ENCODE measurements around the gene SRGAP3.

The SRGAP3 gene

GRCh38 chr3:9247361-9247940, 2.0 kb downstream of the SRGAP3 start:
- Histone ChIP-seq H3K27me3 (ENCODE audit: low read depth) (no peaks in the 10 kb centered on the region), H3K4me3 (peak overlapping the region; percentile 46; the same call in 1 of the 2 replicates), H3K9me3 (no peaks in the 10 kb centered on the region), H3K4me1 (peaks cover 3% of the 10 kb centered on the region), H3K36me3 (replicated peaks) (no peaks in the 10 kb centered on the region)
- DNase-seq (ENCODE audit: low spot score in 2 of 2): no peak
- in situ Hi-C loops (cut with MboI; ENCODE audit: low sequenced_read_pairs): no loop called here

- Histone ChIP-seq H3K9me3 (no peaks in the 10 kb centered on the region), H3K4me1 (peaks cover 3% of the 10 kb centered on the region), H3K27me3 (ENCODE audit: low read depth) (no peaks in the 10 kb centered on the region), H3K36me3 (replicated peaks) (no peaks in the 10 kb centered on the region), H3K4me3 (no peak overlapping the region)
- in situ Hi-C loops (cut with MboI; ENCODE audit: low sequenced_read_pairs): no loop called here
- peak; percentile 20 to 61 for DNase-seq (ENCODE audit: low spot score in 2 of 2)
Measured at GRCh38 chr3:9246189-9246588, 3.3 kb downstream of the SRGAP3 start.

DNA sequence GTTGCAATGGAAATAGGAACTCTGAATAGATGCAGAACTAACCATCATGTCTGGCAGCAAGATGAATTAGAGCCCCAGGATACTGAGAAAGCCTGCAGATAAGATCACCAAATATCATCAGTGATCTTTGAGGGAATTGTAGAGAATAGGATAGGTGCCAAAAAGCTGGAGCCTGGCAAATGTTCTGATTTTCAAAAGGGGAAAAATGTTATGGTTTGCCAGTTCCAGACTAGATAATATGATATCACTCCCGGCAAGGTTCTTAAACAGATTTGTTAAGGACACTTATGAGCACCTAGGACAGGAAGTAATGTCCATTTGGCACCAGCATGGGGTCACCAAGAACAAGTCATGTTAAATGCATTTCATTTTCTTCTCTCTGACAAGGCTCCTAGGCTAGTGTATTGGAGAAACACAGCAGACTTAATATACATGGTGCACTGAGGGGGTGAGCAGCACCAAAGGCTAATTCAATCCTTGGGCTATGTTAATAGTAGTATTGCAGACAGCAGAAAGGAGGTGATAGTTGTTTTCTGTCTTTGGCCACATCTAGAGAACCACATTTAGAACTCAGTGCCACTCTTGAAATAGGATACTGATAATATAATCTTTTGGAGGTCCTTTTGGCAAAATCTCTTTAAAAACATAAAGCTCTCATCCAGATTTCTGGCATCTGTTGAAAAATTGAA, 4.8 kb downstream of the SRGAP3 start:
- in situ Hi-C loops (cut with MboI; ENCODE audit: low sequenced_read_pairs): no loop called here

GRCh38 chr3:9241956-9242355, 7.5 kb downstream of the SRGAP3 start:
- DNase-seq (ENCODE audit: low spot score in 2 of 2): no peak
- in situ Hi-C loops (cut with MboI; ENCODE audit: low sequenced_read_pairs): no loop called here
- H3K27me3 ChIP-seq (ENCODE audit: low read depth): no peaks in the 10 kb centered on the region
- H3K9me3 ChIP-seq: no peaks in the 10 kb centered on the region
- H3K4me3 ChIP-seq: no peak overlapping the region
- no peaks in the 10 kb centered on the region for H3K36me3 ChIP-seq (replicated peaks)
- H3K4me1 ChIP-seq: no peaks in the 10 kb centered on the region

More for the DNA sequence above, 4.8 kb downstream of the SRGAP3 start:
- DNase-seq (ENCODE audit: low spot score in 2 of 2): no peak
- no peak overlapping the region for H3K4me3 ChIP-seq
- peaks cover under 1% of the 10 kb centered on the region for H3K4me1 ChIP-seq
- H3K9me3 ChIP-seq: no peaks in the 10 kb centered on the region
- no peaks in the 10 kb centered on the region for H3K36me3 ChIP-seq (replicated peaks)
- H3K27me3 ChIP-seq (ENCODE audit: low read depth): no peaks in the 10 kb centered on the region

DNA sequence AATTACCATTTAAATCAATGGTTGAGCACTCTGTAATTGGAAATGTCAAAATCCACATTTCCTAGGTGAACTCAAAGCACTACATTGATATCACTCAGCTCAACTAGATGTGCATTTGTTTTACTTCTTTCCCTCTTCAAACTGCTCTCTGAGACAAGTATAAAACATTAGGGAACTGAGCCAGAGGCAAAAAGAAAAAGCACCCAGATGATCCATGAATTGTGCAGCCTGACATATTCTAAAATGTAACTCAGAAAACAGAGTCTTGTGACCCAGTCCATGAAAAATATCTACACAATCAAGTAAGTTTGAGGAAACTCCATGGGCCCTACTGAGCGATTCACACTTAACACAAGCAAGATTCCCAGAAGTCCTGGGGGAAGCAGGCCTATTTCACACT, 9.8 kb downstream of the SRGAP3 start:
- in situ Hi-C loops (cut with MboI; ENCODE audit: low sequenced_read_pairs): no loop called here
- H3K9me3 ChIP-seq: no peaks in the 10 kb centered on the region
- no peak overlapping the region for H3K4me3 ChIP-seq
- H3K27me3 ChIP-seq (ENCODE audit: low read depth): no peaks in the 10 kb centered on the region
- DNase-seq (ENCODE audit: low spot score in 2 of 2): no peak
- no peaks in the 10 kb centered on the region for H3K4me1 ChIP-seq
- no peaks in the 10 kb centered on the region for H3K36me3 ChIP-seq (replicated peaks)

GRCh38 chr3:9238721-9239295, 10.6 kb downstream of the SRGAP3 start:
- H3K4me1 ChIP-seq: no peaks in the 10 kb centered on the region
- DNase-seq (ENCODE audit: low spot score in 2 of 2): no peak
- no peak overlapping the region for H3K4me3 ChIP-seq
- no peaks in the 10 kb centered on the region for H3K36me3 ChIP-seq (replicated peaks)
- in situ Hi-C loops (cut with MboI; ENCODE audit: low sequenced_read_pairs): no loop called here
- no peaks in the 10 kb centered on the region for H3K27me3 ChIP-seq (ENCODE audit: low read depth)
- H3K9me3 ChIP-seq: no peaks in the 10 kb centered on the region

- Histone ChIP-seq H3K4me1 (no peaks in the 10 kb centered on the region), H3K4me3 (no peak overlapping the region), H3K36me3 (replicated peaks) (no peaks in the 10 kb centered on the region), H3K9me3 (no peaks in the 10 kb centered on the region), H3K27me3 (ENCODE audit: low read depth) (no peaks in the 10 kb centered on the region)
- no peak for DNase-seq (ENCODE audit: low spot score in 2 of 2)
- in situ Hi-C loops (cut with MboI; ENCODE audit: low sequenced_read_pairs): no loop called here
Measured at GRCh38 chr3:9238276-9238675, 11.2 kb downstream of the SRGAP3 start.

DNA sequence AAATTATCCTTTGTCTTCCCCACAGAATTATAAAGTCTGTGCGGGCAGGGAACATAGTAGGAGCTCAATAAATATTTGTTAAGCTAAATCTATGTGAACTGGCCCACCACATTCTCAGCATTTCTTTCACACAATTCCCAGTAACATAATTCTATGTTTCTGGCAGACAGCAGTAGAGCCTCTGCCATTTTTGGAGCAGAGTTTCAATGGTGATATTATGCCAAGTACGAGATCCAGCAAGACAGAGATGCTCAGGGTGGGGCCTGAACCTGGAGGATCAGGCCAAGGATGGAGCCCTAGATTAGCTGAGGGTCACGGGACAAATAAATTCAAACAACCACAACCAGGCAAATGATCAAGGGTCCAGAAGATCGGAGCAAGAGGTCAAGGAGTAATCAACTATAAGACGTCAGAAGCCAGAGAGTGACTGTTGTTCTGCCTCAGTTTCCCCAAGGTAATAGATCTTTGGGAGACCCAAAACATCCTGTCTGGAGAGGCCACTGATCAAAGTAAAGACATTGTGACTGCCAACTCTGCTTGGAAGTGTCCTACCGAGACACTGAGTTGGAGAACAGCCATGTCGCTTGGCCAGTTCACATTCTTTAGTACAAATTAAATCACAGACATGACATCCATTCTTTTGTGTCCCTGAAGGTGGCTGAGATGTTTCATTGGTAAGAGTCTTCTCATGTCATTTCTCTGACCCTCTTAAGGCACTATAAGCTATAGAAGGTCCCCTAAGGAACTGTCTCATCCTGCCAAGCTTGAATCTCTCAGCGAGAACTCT, 15.4 kb downstream of the SRGAP3 start:
- H3K27me3 ChIP-seq (ENCODE audit: low read depth): no peaks in the 10 kb centered on the region
- H3K4me3 ChIP-seq: no peak overlapping the region
- H3K4me1 ChIP-seq: no peaks in the 10 kb centered on the region
- in situ Hi-C loops (cut with MboI; ENCODE audit: low sequenced_read_pairs): no loop called here
- DNase-seq (ENCODE audit: low spot score in 2 of 2): no peak
- no peaks in the 10 kb centered on the region for H3K36me3 ChIP-seq (replicated peaks)
- H3K9me3 ChIP-seq: no peaks in the 10 kb centered on the region

- Histone ChIP-seq H3K27me3 (ENCODE audit: low read depth) (no peaks in the 10 kb centered on the region), H3K9me3 (no peaks in the 10 kb centered on the region), H3K36me3 (replicated peaks) (no peaks in the 10 kb centered on the region), H3K4me3 (no peak overlapping the region), H3K4me1 (no peaks in the 10 kb centered on the region)
- no peak for DNase-seq (ENCODE audit: low spot score in 2 of 2)
- in situ Hi-C loops (cut with MboI; ENCODE audit: low sequenced_read_pairs): no loop called here
Measured at GRCh38 chr3:9233101-9233500, 16.3 kb downstream of the SRGAP3 start.

DNA sequence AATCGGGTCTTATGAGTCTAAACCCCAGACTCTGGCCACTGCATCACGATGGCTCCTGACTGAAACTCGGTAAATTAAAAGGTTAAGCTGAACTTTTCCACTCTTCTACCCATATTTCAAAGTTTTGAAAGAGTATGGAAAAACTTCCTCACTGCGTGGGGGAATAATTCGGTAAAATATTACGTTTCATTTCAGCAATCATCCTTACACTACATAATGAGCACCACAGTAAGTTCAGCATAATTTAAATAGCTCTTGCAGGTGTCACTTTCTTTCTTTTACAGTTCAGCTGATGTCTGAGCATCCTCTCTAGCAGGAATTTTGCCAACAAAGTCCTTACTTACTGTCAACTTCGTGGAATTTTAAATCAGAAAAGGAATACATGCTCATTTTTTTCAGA, 17.5 kb downstream of the SRGAP3 start:
- in situ Hi-C loops (cut with MboI; ENCODE audit: low sequenced_read_pairs): no loop called here
- no peak for DNase-seq (ENCODE audit: low spot score in 2 of 2)
- no peak overlapping the region for H3K4me3 ChIP-seq
- no peaks in the 10 kb centered on the region for H3K4me1 ChIP-seq
- H3K27me3 ChIP-seq (ENCODE audit: low read depth): no peaks in the 10 kb centered on the region
- H3K36me3 ChIP-seq (replicated peaks): no peaks in the 10 kb centered on the region
- no peaks in the 10 kb centered on the region for H3K9me3 ChIP-seq

DNA sequence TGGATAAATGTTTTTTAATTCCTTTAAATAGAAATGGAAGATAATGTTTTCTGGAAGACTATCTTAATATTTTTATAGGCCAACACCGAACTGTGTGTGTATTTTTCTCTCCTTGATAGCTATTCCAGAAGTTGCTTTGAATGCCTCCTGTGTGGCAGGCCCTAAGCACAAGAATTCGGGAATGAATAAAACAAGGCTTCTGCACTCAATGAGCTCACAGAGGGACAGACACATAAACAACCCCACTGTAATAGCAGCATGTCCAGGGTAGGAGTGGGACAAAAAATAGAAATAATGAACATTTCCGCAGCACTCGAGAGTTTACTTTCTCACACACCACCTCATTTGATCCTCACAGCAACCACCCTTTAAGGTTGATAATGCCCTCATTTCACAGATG, 18.0 kb downstream of the SRGAP3 start:
- Histone ChIP-seq H3K36me3 (replicated peaks) (no peaks in the 10 kb centered on the region), H3K9me3 (no peaks in the 10 kb centered on the region), H3K4me1 (peaks cover under 1% of the 10 kb centered on the region; the same call in 1 of the 2 replicates), H3K27me3 (ENCODE audit: low read depth) (no peaks in the 10 kb centered on the region), H3K4me3 (no peak overlapping the region)
- DNase-seq (ENCODE audit: low spot score in 2 of 2): no peak
- in situ Hi-C loops (cut with MboI; ENCODE audit: low sequenced_read_pairs): no loop called here

- DNase-seq (ENCODE audit: low spot score in 2 of 2): no peak
- no peak overlapping the region for H3K4me3 ChIP-seq
- in situ Hi-C loops (cut with MboI; ENCODE audit: low sequenced_read_pairs): no loop called here
- peaks cover 4% of the 10 kb centered on the region; the same call in 1 of the 2 replicates for H3K4me1 ChIP-seq
- no peaks in the 10 kb centered on the region for H3K27me3 ChIP-seq (ENCODE audit: low read depth)
- H3K36me3 ChIP-seq (replicated peaks): no peaks in the 10 kb centered on the region
- no peaks in the 10 kb centered on the region for H3K9me3 ChIP-seq
Measured at GRCh38 chr3:9231006-9231405, 18.4 kb downstream of the SRGAP3 start.

GRCh38 chr3:9230596-9230995, 18.9 kb downstream of the SRGAP3 start:
- H3K4me1 ChIP-seq: peaks cover 4% of the 10 kb centered on the region; the same call in 1 of the 2 replicates
- in situ Hi-C loops (cut with MboI; ENCODE audit: low sequenced_read_pairs): no loop called here
- no peaks in the 10 kb centered on the region for H3K27me3 ChIP-seq (ENCODE audit: low read depth)
- no peaks in the 10 kb centered on the region for H3K9me3 ChIP-seq
- H3K36me3 ChIP-seq (replicated peaks): no peaks in the 10 kb centered on the region
- H3K4me3 ChIP-seq: no peak overlapping the region
- DNase-seq (ENCODE audit: low spot score in 2 of 2): no peak

- Histone ChIP-seq H3K36me3 (replicated peaks) (no peaks in the 10 kb centered on the region), H3K27me3 (ENCODE audit: low read depth) (no peaks in the 10 kb centered on the region), H3K9me3 (no peaks in the 10 kb centered on the region), H3K4me3 (no peak overlapping the region), H3K4me1 (peaks cover 4% of the 10 kb centered on the region; the same call in 1 of the 2 replicates)
- in situ Hi-C loops (cut with MboI; ENCODE audit: low sequenced_read_pairs): no loop called here
- DNase-seq (ENCODE audit: low spot score in 2 of 2): no peak
Measured at GRCh38 chr3:9229879-9230278, 19.6 kb downstream of the SRGAP3 start.
